Measurements from ENCODE around the gene PALD1. TPM values are rescaled to one million over a fixed set of nuclear protein-coding genes. Genes with fewer than 3 reads are reported as not detected.
A peak's percentile ranks its signal among the peaks of the same experiment; 100 is the strongest.

Gene PALD1
- total RNA-seq, 4 donors from 2014 or later, result 10.7 to 28.2 (median 14.0) TPM

DNA sequence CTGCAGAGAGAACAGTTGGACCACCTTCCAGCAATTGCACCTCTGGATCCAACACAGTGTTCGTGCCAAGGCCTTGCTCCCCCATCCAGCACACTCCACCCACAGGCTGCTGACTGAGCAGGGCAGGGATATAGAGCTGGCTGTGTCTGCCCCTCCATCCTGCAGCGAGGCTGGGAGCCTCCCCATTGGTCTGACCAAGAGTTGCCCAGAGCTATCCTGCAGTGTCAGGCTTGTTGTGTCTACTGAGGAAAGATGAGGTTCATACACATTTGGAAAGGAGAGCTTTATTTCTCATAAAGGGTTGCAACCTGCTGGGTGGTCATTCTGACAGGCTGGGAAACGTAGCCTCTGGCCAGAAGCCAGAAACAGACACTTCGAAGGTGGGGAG lies 96.9 kb downstream of the PALD1 start:
- H3K27me3 ChIP-seq, result no peaks in the 10 kb centered on the region
- peaks cover 5 to 15% of the 10 kb centered on the region in 2 donors for H3K4me1 ChIP-seq
- no peaks in the 10 kb centered on the region for H3K36me3 ChIP-seq
- TF ChIP-seq, protein P1, sequence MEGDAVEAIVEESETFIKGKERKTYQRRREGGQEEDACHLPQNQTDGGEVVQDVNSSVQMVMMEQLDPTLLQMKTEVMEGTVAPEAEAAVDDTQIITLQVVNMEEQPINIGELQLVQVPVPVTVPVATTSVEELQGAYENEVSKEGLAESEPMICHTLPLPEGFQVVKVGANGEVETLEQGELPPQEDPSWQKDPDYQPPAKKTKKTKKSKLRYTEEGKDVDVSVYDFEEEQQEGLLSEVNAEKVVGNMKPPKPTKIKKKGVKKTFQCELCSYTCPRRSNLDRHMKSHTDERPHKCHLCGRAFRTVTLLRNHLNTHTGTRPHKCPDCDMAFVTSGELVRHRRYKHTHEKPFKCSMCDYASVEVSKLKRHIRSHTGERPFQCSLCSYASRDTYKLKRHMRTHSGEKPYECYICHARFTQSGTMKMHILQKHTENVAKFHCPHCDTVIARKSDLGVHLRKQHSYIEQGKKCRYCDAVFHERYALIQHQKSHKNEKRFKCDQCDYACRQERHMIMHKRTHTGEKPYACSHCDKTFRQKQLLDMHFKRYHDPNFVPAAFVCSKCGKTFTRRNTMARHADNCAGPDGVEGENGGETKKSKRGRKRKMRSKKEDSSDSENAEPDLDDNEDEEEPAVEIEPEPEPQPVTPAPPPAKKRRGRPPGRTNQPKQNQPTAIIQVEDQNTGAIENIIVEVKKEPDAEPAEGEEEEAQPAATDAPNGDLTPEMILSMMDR (IDR thresholded peaks at IDR 0.05), result no peak
- no peak for TF ChIP-seq POLR2A (IDR thresholded peaks at IDR 0.05)
- WGBS, 2 donors, result 32 to 46% methylated on average over 4 of the region's 4 CpGs
- intact Hi-C loops (cut with DNase I), result no loop called here
- H3K9me3 ChIP-seq, result no peaks in the 10 kb centered on the region
- no peak for DNase-seq
- no peak overlapping the region for H3K27ac ChIP-seq
- no peak overlapping the region for H3K4me3 ChIP-seq (replicated peaks in 1 of 3)

DNA sequence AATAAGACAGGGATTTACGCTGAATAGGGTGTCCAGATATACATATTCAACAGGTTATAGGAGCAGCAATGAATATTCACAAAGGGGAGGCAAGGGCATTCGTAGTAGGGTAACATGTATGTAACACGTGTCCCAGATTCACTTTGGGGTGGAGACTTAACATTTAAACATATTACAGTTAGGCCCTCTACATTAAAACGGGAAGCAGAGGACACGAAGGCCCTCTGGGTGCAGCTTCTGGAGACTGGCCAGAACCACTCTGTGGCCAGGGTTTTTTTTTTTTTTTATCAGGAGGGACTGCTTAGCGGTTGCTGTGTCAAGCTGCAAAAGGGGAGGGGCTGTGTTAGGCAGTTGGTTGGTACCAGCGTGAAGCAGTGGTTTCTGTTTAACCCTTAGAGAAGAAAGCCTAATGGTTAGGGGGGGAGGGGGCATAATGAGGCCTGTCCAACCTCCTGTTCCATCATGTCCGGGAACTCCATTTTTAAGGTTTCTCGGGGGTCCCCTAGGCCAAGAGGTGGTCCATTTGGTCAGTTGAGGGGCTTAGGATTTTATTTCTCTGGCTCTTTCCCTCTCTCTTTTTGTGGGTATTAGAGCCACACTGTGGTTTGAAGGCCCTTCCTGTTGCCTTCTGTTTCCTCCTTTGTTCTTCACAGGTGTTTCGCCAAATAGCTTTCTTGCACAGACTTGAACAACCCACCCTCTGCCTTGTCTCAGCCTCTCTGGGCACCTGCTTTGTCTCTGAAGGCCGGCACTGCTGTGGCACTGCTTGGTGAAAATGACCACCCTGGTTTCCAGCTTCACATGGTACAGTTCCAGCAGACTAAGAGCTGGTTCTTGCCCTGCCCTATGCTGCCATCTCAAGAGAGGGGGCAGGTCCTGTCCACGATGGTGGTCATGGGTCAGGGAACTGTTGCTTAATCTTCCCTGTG lies 97.6 kb downstream of the PALD1 start:
- intact Hi-C loops (cut with DNase I), result no loop called here
- no peaks in the 10 kb centered on the region for H3K9me3 ChIP-seq
- H3K36me3 ChIP-seq, result no peaks in the 10 kb centered on the region
- H3K4me1 ChIP-seq, result peaks cover 5 to 15% of the 10 kb centered on the region in 2 donors
- no peak overlapping the region for H3K4me3 ChIP-seq (replicated peaks in 1 of 3)
- WGBS, 2 donors, result 35 to 43% methylated on average over 12 of the region's 12 CpGs
- H3K27me3 ChIP-seq, result no peaks in the 10 kb centered on the region
- no peak overlapping the region for H3K27ac ChIP-seq
- DNase-seq, result peak; percentile 69 to 73
- TF ChIP-seq POLR2A (IDR thresholded peaks at IDR 0.05), result no peak
- TF ChIP-seq, protein P1 (IDR thresholded peaks at IDR 0.05), result no peak

DNA sequence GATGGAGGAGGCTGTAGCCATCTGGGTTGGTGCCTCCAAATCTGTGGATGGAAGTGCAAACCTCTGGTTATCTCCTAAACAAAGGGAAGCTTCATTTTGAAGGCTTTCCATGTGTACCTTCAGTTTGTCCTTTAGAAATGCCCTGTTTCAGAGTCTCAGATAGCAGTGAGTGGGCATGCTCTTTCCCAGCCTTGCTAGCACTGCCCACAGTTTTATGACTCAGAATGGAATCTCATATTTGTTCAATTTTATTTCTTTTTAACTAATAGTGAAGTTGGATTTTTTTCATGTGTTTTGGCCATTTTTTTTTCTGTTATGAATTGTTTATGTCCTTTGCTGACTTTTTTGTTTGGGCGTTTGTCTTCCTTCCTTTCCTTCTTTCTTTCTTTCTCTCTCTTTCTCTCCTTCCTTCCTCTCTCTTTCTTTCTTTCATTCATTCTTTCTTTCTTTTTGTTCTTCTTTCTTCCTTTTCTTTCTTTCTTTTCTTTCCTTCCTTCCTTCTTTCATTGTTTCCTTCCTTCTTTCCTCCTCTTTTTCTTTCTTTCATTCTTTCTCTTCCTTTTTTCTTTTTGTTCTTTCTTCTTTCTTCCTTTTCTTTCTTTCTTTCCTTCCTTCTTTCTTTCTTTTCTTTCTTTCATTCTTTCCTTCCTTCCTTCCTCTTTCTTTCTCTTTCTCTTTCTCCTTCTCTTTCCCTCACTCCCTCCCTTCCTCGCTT lies 98.4 kb downstream of the PALD1 start:
- no peak for DNase-seq
- WGBS, 2 donors, result 85 to 87% methylated on average over 2 of the region's 2 CpGs
- Histone ChIP-seq H3K4me1 (peaks cover 5 to 15% of the 10 kb centered on the region in 2 donors), H3K36me3 (no peaks in the 10 kb centered on the region), H3K9me3 (no peaks in the 10 kb centered on the region), H3K27ac (no peak overlapping the region), H3K4me3 (replicated peaks in 1 of 3) (no peak overlapping the region), H3K27me3 (no peaks in the 10 kb centered on the region)
- intact Hi-C loops (cut with DNase I), result no loop called here
- TF ChIP-seq, protein P1 (IDR thresholded peaks at IDR 0.05), result no peak
- no peak for TF ChIP-seq POLR2A (IDR thresholded peaks at IDR 0.05)

DNA sequence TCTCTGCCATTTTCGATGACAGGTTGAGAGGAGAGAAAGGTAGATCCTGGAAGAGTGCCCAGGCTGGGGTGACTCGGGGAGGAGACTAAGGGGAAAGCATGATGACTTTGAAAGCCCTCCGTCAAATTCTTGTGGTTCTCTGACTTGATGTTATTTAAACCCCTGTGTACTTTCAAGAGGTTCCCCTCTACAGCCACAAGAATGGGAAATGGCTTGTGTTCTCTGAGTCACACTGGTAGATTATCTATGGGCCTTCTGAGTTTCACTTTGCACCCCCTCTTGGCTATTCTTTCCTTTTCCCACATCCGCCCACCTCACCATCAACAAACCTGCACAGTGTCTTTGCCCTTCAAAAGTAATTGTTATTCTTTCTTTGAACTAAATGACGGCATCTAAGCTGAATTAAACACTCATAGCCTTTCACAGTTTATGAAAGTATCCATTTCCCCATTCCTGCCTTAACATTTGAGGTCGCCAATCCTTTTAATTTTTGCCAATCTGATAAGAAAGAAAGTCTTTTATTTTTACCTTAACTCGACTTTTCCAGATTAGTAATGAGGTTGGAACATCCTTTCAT lies 99.9 kb downstream of the PALD1 start:
- no peaks in the 10 kb centered on the region for H3K27me3 ChIP-seq
- H3K4me1 ChIP-seq, result peaks cover 5 to 15% of the 10 kb centered on the region in 2 donors
- H3K9me3 ChIP-seq, result no peaks in the 10 kb centered on the region
- no peak overlapping the region for H3K4me3 ChIP-seq (replicated peaks in 1 of 3)
- no peak for TF ChIP-seq POLR2A (IDR thresholded peaks at IDR 0.05)
- TF ChIP-seq, protein P1 (IDR thresholded peaks at IDR 0.05), result no peak
- WGBS, 2 donors, result 55 to 57% methylated on average over 7 of the region's 7 CpGs
- intact Hi-C loops (cut with DNase I), result no loop called here
- H3K36me3 ChIP-seq, result no peaks in the 10 kb centered on the region
- no peak for DNase-seq
- H3K27ac ChIP-seq, result no peak overlapping the region

Measured in thyroid gland (tissue), 4 donors.